GM19452 (cell line): ENCODE measurements around the gene AMOTL2.

Source experiments
- ATAC-seq: cut with Tn5 transposase; IDR thresholded peaks from one replicate; pipeline ENCODE4 v1.9.1; 2021; ENCODE audit not compliant: unreplicated experiment

AMOTL2 gene

GRCh38 chr3:134317106-134317947 is 56.9 kb downstream of the AMOTL2 start:
- no peak for ATAC-seq

GRCh38 chr3:134315286-134316106 is 58.8 kb downstream of the AMOTL2 start:
- ATAC-seq, result no peak

- no peak for ATAC-seq
Observed at GRCh38 chr3:134314588-134315285, 59.5 kb downstream of the AMOTL2 start.

- no peak for ATAC-seq
Observed at GRCh38 chr3:134313847-134314587, 60.2 kb downstream of the AMOTL2 start.

- ATAC-seq, result no peak
Observed at GRCh38 chr3:134312873-134313846, 61.1 kb downstream of the AMOTL2 start.

- ATAC-seq, result no peak
Observed at GRCh38 chr3:134312072-134312872, 62.0 kb downstream of the AMOTL2 start.

GRCh38 chr3:134311693-134312071 is 62.6 kb downstream of the AMOTL2 start:
- no peak for ATAC-seq

GRCh38 chr3:134311265-134311664 is 63.0 kb downstream of the AMOTL2 start:
- ATAC-seq, result no peak

GRCh38 chr3:134309987-134310700 is 64.1 kb downstream of the AMOTL2 start:
- no peak for ATAC-seq

- ATAC-seq, result no peak
Observed at GRCh38 chr3:134308350-134308891, 65.8 kb downstream of the AMOTL2 start.

GRCh38 chr3:134307425-134307824 is 66.8 kb downstream of the AMOTL2 start:
- ATAC-seq, result no peak

GRCh38 chr3:134306320-134306719 is 67.9 kb downstream of the AMOTL2 start:
- no peak for ATAC-seq
